ENCODE measurements around the gene ZFP92.

ZFP92 gene

DNA sequence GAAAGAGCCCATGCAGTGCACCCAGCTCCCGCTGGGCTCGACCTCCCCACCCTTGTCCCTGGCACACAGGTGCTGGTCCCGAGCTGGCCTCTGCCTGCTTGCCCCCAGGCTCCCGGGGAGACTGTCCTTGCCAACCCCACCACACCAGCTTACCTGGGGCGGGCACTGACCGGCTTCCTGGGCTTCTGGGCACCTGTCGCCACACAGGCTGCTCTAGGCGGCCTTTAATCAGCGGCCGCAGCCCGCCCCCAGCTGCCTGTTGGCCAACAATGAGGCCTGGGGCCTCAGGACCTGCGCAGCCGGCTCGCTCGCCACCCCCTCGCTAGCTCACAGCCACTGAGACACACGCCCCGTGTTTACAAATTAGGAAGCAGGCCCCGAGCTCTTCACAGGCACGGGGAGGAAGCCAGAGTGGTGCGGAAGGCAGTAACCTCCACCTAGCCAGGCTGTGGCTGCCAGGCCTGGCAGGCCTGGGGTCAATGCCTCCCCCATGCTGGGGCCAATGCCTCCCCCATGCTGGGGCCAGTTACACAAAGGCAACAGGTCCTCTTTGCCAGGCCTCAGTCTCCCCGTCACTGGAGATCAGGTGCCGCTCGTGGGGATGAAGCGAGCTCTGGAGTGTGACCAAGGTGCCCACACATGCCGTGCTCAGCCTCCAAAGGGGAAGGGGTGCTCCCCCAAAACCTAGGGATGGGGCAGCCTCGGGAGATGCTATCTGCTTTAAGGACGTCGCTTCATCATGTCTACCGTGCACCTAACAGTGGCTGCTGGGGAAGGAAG is 34.8 kb downstream of the ZFP92 start, which contains the start of gene TREX2:
TREX2 (minus strand) TSS at position 201 of the 780 bp plus-strand sequence. CDS start 626 bp downstream, outside the sequence.
- TF ChIP-seq, protein P1, sequence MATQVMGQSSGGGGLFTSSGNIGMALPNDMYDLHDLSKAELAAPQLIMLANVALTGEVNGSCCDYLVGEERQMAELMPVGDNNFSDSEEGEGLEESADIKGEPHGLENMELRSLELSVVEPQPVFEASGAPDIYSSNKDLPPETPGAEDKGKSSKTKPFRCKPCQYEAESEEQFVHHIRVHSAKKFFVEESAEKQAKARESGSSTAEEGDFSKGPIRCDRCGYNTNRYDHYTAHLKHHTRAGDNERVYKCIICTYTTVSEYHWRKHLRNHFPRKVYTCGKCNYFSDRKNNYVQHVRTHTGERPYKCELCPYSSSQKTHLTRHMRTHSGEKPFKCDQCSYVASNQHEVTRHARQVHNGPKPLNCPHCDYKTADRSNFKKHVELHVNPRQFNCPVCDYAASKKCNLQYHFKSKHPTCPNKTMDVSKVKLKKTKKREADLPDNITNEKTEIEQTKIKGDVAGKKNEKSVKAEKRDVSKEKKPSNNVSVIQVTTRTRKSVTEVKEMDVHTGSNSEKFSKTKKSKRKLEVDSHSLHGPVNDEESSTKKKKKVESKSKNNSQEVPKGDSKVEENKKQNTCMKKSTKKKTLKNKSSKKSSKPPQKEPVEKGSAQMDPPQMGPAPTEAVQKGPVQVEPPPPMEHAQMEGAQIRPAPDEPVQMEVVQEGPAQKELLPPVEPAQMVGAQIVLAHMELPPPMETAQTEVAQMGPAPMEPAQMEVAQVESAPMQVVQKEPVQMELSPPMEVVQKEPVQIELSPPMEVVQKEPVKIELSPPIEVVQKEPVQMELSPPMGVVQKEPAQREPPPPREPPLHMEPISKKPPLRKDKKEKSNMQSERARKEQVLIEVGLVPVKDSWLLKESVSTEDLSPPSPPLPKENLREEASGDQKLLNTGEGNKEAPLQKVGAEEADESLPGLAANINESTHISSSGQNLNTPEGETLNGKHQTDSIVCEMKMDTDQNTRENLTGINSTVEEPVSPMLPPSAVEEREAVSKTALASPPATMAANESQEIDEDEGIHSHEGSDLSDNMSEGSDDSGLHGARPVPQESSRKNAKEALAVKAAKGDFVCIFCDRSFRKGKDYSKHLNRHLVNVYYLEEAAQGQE (IDR thresholded peaks at IDR 0.05; ENCODE audit: insufficient read depth in 1 of 2, low read depth in 2 of 2, low read length in 2 of 2), result no peak
- TF ChIP-seq SIN3A (IDR thresholded peaks at IDR 0.05; ENCODE audit: borderline replicate concordance, insufficient read depth, low read length) (no peak), TAF1 (IDR thresholded peaks at IDR 0.05; ENCODE audit: borderline replicate concordance, insufficient read depth, low read length) (no peak), POLR2AphosphoS5 (IDR thresholded peaks at IDR 0.05; ENCODE audit: low read depth, low read length) (no peak), FOXP2 (optimal IDR thresholded peaks at IDR 0.05; ENCODE audit: borderline replicate concordance, extremely low read depth, extremely low read length, insufficient read depth) (no peak)

DNA sequence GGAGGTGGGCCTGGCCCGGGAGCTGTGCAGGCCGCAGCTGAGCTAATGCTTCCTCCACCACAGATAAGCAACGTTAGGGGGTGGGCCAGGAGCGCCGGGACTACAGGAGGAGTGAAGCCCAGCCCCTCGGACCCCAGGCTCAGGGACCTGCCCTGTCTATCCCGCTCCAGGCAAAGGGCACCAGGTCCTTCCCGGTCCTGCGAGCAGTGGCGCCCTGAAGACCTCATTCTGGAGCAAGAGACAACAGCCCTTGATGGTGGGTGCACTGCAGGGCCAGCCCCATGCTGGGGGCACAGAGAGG is 35.3 kb downstream of the ZFP92 start:
- no peak for TF ChIP-seq FOXP2 (optimal IDR thresholded peaks at IDR 0.05; ENCODE audit: borderline replicate concordance, extremely low read depth, extremely low read length, insufficient read depth)
- no peak for TF ChIP-seq SIN3A (IDR thresholded peaks at IDR 0.05; ENCODE audit: borderline replicate concordance, insufficient read depth, low read length)
- no peak for TF ChIP-seq TAF1 (IDR thresholded peaks at IDR 0.05; ENCODE audit: borderline replicate concordance, insufficient read depth, low read length)
- TF ChIP-seq POLR2AphosphoS5 (IDR thresholded peaks at IDR 0.05; ENCODE audit: low read depth, low read length), result no peak
- TF ChIP-seq, protein P1 (IDR thresholded peaks at IDR 0.05; ENCODE audit: insufficient read depth in 1 of 2, low read depth in 2 of 2, low read length in 2 of 2), result no peak

DNA sequence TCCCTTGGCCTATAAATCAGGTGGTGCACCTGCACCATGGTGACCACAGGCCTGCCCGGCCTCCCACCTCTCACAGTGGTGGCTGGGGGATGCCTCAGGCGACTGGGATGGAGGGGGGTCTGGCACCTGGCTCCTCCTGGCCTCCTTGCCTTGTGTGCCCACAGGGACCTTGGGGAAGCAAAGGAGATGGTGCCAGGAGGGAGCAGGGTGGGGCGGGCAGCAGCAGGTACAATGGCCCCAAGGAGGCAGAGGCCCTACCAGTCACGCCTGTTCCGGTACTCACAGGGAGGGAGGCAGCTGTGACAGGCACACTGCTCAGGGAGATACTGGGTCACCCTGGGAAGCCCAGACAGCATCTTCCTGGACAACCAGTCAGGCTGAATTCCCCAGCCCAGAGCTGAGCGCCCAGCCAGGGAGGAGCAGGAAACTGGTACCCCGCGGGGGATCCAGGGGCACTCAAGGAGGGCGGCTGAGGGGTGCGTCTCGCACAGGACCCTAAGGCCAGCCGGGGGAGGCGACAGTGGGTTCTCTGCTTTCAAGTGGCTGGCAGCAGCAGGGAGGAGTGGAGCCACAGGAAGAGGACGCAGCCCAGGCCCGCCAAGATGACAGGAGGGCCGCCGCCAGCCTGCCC is 35.8 kb downstream of the ZFP92 start:
- TF ChIP-seq, protein P1 (IDR thresholded peaks at IDR 0.05; ENCODE audit: insufficient read depth in 1 of 2, low read depth in 2 of 2, low read length in 2 of 2), result no peak
- TF ChIP-seq FOXP2 (optimal IDR thresholded peaks at IDR 0.05; ENCODE audit: borderline replicate concordance, extremely low read depth, extremely low read length, insufficient read depth), result no peak
- TF ChIP-seq SIN3A (IDR thresholded peaks at IDR 0.05; ENCODE audit: borderline replicate concordance, insufficient read depth, low read length), result no peak
- no peak for TF ChIP-seq TAF1 (IDR thresholded peaks at IDR 0.05; ENCODE audit: borderline replicate concordance, insufficient read depth, low read length)
- no peak for TF ChIP-seq POLR2AphosphoS5 (IDR thresholded peaks at IDR 0.05; ENCODE audit: low read depth, low read length)

DNA sequence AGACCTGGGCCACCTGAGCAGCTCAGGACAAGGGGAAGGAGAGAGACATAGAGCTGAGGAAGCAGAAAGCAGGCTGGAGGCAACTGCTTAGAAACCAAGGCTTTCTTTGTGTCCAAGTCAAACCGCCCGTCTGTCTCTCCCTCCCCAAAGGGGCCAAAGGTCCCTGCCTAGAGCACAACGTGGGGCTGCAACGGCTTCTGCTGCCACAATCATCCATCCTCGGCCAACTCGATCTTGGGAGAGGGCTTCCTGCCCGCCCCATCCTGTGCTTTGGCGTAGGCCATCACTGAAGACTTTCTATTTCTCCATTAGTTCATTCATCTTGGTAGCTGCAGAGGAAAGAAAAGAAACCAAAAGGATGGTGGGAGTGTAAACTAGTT is 36.3 kb downstream of the ZFP92 start:
- TF ChIP-seq, protein P1 (IDR thresholded peaks at IDR 0.05; ENCODE audit: insufficient read depth in 1 of 2, low read depth in 2 of 2, low read length in 2 of 2), result no peak
- TF ChIP-seq FOXP2 (optimal IDR thresholded peaks at IDR 0.05; ENCODE audit: borderline replicate concordance, extremely low read depth, extremely low read length, insufficient read depth), result no peak
- no peak for TF ChIP-seq TAF1 (IDR thresholded peaks at IDR 0.05; ENCODE audit: borderline replicate concordance, insufficient read depth, low read length)
- TF ChIP-seq SIN3A (IDR thresholded peaks at IDR 0.05; ENCODE audit: borderline replicate concordance, insufficient read depth, low read length), result no peak
- TF ChIP-seq POLR2AphosphoS5 (IDR thresholded peaks at IDR 0.05; ENCODE audit: low read depth, low read length), result no peak

Data from PFSK-1 (cell line).